ENCODE measurements around the gene P2RY6. TPM values are rescaled to one million over a fixed set of nuclear protein-coding genes. Genes with fewer than 3 reads are reported as not detected.

Gene P2RY6
- total RNA-seq, 1 donor from 2014 or later: 1.0 TPM

GRCh38 chr11:73281201-73281741, 9.1 kb downstream of the P2RY6 start:
- ATAC-seq: no peak

GRCh38 chr11:73281796-73282660, 9.9 kb downstream of the P2RY6 start:
- no peak for ATAC-seq

- ATAC-seq: peak; percentile 51
These were observed 11.3 kb downstream of the P2RY6 start for GRCh38 chr11:73283276-73284000.

DNA sequence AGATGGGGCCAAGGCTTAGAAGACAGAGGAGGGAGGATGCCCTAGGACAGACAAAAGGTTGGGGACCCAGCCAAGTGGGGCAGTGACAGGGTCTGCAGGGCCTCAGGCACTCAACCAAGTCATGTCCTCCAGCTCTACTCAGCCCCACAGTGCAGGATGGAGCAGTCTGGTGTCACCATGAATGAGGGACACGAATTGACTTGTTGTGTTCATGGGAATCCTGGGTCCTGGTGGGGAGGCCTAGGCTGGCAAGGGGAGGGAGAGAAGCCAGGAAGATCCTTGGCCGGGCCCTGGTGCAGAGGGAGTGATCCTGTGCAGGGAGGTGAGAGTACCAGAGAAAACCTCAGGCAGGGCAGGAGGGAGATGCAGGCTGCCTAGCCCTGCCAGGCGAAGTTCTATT, 12.0 kb downstream of the P2RY6 start:
- no peak for ATAC-seq

DNA sequence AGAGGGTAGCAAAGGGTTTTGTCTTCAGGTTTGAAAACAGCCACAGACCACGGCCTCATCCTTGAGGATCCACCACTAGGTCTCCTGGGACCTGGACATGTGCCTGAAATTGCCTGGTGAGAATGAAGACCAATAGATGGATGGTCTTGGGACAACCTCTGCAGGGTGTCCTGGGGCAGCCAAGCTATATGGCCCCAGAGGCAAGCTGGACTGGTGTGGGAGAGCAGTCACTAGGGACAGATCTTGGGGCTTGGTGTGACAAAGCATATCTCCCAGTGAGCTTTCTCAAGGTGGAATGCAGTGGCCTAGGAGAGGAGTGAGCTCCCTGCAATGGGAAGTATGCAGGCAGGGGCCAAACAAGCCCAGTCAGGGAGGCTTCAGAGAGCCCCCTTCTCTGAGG, 13.6 kb downstream of the P2RY6 start:
- no peak for ATAC-seq

GRCh38 chr11:73286240-73286810, 14.2 kb downstream of the P2RY6 start:
- ATAC-seq: no peak

GRCh38 chr11:73287400-73288101, 15.4 kb downstream of the P2RY6 start:
- ATAC-seq: no peak

DNA sequence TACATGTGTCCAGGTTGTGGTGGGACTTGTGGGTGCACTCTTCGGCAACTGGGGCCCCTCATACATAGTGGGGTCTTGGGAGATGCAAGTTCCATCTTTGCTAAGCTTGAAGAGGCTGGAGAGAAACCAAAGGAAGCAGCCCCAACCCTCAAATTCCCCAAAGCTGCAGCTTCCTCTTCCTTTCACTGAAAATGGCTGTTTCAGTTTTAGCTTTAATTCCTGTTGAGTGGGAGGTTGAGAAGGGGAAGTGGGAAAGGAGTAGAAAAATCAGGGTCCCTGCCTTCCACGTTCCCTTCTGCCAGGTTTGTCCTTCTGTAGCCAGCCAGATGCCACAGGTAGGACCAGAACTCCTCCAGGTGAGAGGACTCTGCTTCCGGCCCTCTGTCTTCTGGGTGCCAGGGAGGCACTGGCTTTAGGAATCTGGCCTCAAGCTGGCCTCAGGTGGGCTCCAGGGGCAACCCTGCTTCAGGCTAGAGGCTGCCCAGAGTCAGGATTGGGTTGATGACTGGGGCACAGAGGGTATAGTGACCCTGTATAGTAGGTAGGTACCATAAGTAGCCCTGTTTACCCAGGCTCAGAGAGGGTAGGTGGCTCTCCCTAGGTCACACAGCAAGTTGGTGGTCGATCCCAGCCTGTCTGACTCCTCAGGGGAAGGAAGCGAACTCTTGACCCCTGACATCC, 16.2 kb downstream of the P2RY6 start:
- ATAC-seq: no peak

DNA sequence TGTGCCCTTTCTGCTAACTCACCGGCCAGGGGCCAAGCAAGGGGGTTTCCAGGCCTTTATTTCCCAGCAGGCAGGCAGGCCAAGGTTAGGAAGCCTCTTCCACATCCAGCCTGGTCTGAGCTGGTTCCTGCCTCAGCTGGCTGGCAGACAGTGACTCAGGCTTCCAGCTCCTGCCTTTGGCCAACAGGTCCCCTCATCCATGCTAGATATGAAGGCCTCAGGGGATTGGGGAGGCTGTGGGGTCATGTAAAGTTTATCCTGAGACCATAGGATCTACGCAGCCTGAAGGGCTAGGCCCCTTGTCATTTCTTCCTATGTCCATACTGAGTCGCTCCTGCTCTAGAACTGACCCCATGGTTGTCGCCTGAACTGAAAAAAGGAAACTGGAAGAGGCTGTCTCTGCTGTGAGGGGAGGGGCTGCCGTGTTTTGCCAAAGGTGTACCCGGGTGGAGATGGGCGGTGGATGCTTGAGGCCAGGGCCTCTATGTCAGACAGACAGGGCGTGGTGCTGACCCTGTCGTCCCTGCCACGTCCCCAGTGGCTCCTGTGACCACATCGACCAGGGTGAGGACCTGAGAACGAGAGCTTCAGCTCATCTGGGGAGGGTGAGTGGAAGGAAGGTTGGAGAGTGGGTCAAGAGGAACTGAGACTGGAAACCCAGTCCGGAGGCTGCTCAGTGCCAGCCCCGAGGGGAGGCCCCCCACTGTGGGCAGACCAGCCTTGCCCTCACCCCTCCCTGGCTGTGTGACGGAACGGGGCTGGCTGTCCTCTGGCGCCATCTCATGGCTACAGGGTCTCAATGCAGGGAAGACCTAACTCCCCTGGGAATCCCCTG, 17.0 kb downstream of the P2RY6 start:
- ATAC-seq: peak; percentile 81

DNA sequence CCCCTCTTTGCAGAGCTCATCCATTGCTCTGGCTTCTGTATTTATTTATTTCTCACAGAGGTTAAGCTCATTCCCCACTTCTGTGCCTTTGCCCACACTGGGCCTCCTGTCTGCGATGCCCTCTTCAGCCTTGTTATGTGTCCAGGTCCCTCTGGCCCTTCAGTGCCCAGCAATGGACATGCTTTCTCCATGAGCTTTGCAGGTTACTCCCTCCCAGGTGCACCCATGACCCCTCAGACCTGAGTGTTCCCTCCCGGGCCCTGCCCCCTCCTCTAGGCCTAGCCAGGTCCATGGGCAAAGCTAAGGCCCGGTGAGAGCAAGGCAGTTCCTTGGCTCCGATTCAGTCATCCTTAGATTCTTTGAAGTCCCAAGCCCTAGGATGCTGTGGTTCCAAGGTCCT, 18.4 kb downstream of the P2RY6 start:
- no peak for ATAC-seq

DNA sequence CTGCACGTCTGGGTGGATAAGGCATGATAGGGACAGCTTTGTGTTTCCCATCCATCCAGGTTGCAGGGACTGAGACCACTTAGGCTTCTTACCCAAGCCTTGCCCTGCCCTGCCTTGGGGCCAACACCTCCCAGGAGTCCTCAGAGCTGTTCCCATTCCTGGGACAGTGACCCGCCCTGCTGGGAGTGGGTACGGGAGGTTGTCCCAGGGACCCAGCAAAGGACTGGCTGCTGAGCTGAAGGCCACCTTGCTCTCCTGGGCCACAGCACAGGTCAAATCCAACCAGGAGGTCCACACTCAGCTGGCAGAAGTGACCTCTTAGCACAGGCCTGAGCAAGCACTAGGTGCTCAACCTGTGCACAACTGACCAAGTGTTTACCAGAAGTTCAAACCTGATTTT, 19.1 kb downstream of the P2RY6 start:
- no peak for ATAC-seq

GRCh38 chr11:73291781-73292524, 19.8 kb downstream of the P2RY6 start:
- ATAC-seq: no peak

- no peak for ATAC-seq
These were observed 20.4 kb downstream of the P2RY6 start for GRCh38 chr11:73292525-73292894.

GRCh38 chr11:73293356-73293936, 21.3 kb downstream of the P2RY6 start:
- ATAC-seq: no peak

DNA sequence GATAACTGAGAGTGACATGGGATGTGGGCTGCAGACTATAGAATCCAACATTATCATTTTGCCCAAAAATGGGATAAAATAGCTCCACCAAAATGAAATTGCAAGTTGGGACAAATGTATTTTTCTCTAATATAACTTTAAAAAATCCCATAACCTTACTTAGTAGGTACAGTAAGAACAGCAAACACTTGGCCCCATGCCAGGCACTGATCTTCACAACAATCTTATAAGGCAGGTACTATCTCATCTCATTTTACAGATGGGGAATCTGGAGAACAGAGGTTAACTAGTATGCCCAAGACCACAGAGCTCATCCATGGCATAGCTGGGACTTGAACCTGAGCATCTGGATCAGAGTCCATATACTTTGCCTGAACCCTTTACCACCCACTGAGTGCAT, 22.5 kb downstream of the P2RY6 start:
- no peak for ATAC-seq

DNA sequence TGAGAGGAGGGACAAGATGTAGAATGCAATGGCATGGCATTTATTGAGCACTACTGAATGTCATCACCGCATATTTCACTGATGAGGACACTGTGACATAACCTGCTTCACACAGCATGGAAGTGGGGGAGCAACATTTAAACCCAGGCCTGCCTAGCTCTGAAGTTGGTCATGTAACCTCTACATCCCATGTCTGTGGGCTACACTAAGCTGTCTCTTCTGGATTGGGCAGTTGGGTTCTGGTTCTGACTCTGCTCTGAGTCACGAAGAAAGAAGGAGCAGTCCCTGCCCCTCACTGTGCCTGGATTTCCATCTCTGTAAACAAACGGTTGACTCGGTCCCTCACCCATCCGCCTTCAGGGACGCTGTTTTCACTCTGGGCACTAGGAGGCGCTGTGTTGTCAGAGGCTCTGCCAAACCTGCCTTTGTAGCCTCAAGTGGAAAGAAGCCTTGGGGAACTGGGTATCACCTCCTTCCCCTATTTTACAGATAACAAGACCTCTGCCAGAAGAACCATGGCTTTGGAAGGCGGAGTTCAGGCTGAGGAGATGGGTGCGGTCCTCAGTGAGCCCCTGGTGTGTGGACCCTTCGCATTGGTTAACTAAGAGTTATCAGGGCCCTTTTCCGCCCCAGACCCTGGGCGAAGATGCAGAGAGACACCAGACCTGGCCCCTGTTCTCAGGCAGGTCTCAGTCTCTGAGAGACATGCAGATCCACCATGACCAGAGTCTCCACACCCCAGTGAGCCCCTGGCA, 23.3 kb downstream of the P2RY6 start:
- ATAC-seq: peak; percentile 59

DNA sequence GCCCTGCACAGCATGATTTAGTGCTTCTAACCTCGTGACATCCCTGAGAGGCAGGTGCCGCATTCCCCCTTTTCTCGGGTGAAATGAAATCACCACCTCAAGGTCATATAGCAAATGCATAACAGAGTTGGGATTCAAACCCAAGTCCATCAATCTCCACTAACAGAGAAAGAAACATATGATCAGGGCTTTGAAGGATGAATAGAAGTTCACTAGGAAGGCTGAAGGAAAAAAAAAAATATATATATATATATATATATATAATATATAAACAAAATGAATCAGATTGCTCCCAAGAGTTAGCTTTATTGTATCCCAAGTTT, 23.8 kb downstream of the P2RY6 start:
- no peak for ATAC-seq

DNA sequence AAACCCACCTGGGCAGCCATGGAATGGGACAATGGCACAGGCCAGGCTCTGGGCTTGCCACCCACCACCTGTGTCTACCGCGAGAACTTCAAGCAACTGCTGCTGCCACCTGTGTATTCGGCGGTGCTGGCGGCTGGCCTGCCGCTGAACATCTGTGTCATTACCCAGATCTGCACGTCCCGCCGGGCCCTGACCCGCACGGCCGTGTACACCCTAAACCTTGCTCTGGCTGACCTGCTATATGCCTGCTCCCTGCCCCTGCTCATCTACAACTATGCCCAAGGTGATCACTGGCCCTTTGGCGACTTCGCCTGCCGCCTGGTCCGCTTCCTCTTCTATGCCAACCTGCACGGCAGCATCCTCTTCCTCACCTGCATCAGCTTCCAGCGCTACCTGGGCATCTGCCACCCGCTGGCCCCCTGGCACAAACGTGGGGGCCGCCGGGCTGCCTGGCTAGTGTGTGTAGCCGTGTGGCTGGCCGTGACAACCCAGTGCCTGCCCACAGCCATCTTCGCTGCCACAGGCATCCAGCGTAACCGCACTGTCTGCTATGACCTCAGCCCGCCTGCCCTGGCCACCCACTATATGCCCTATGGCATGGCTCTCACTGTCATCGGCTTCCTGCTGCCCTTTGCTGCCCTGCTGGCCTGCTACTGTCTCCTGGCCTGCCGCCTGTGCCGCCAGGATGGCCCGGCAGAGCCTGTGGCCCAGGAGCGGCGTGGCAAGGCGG, 24.5 kb downstream of the P2RY6 start:
- no peak for ATAC-seq

GRCh38 chr11:73297231-73297590, 25.1 kb downstream of the P2RY6 start:
- ATAC-seq: no peak

Measured in esophagus mucosa (tissue), 1 donor.